Thymus (tissue), 11 donors: ENCODE results near the gene CARNS1. TPM values are rescaled to one million over a fixed set of nuclear protein-coding genes. Genes with fewer than 3 reads are reported as not detected.

Experiments used
- DNase-seq, 9 donors: peaks; one replicate each; pipeline ENCODE4 v3.0.0-alpha.2; 2013; ENCODE audit warnings: low spot score in 9 of 9, low read depth in 6 of 9, missing footprints in 1 of 9
- H3K27ac ChIP-seq, 2 donors: one replicate each; pipeline ENCODE4 v1.5.1; 2013; ENCODE audit warnings: control low read depth in 1 of 2, low read depth in 1 of 2, low read length in 1 of 2, mild to moderate bottlenecking in 1 of 2, moderate library complexity in 1 of 2
- H3K27me3 ChIP-seq, 2 donors: one replicate each; pipeline ENCODE4 v1.5.1; 2013; ENCODE audit warnings: low read length in 1 of 2; ENCODE audit not compliant: control insufficient read depth in 2 of 2, insufficient read depth in 1 of 2
- H3K36me3 ChIP-seq, 2 donors: one replicate each; pipeline ENCODE4 v1.5.1; 2013; ENCODE audit warnings: low read length in 1 of 2, mild to moderate bottlenecking in 1 of 2, moderate library complexity in 1 of 2; ENCODE audit not compliant: control insufficient read depth in 2 of 2, insufficient read depth in 2 of 2
- H3K4me1 ChIP-seq, 2 donors: one replicate each; pipeline ENCODE4 v1.5.1; 2013; ENCODE audit warnings: low read length in 2 of 2; ENCODE audit not compliant: control insufficient read depth in 2 of 2, insufficient read depth in 2 of 2
- H3K4me3 ChIP-seq, 2 donors: one replicate each; pipeline ENCODE4 v1.5.1; 2013; ENCODE audit warnings: low read length in 2 of 2, control low read depth in 1 of 2, mild to moderate bottlenecking in 1 of 2
- H3K9me3 ChIP-seq, 2 donors: one replicate each; pipeline ENCODE4 v1.5.1; 2013; ENCODE audit warnings: low read length in 1 of 2, mild to moderate bottlenecking in 1 of 2; ENCODE audit not compliant: control insufficient read depth in 2 of 2, insufficient read depth in 1 of 2
- WGBS: extraction: QIAGEN DNeasy Blood & Tissue Kit; methylation state at CpG from one replicate; pipeline ENCODE4 v1.1.7; 2013; 5-methylcytosine and 5-hydroxymethylcytosine counted together
- polyA plus RNA-seq: library from polyadenylated mRNA; stranded (reverse); fragments of 200-250 nt; gene quantifications from one replicate; pipeline ENCODE4 v1.2.3, GENCODE V29; 2013
- total RNA-seq: library from RNA; stranded (reverse); fragments of 120-200 nt; gene quantifications from one replicate; pipeline ENCODE4 v1.2.4, GENCODE V29; 2013
- donor health status: healthy.

The CARNS1 gene
- total and polyA plus RNA-seq, 2 donors: 0.57 to 1.7 TPM

- peaks cover 14 to 59% of the 10 kb centered on the region in 2 donors for H3K4me1 ChIP-seq
- H3K9me3 ChIP-seq: peaks cover 0 to 7% of the 10 kb centered on the region in 2 donors
- peaks cover 39 to 41% of the 10 kb centered on the region in 2 donors for H3K36me3 ChIP-seq
- WGBS: 65% methylated on average over 12 of the region's 12 CpGs
- peak in 1 of 9 donors; percentile 31 for DNase-seq
- H3K27ac ChIP-seq: peak overlapping the region; percentile 8 to 86
- H3K4me3 ChIP-seq: peak overlapping the region; percentile 91 to 100
- H3K27me3 ChIP-seq: no peaks in the 10 kb centered on the region
These were observed 13.7 kb downstream of the CARNS1 start for GRCh38 chr11:67429038-67429668.

DNA sequence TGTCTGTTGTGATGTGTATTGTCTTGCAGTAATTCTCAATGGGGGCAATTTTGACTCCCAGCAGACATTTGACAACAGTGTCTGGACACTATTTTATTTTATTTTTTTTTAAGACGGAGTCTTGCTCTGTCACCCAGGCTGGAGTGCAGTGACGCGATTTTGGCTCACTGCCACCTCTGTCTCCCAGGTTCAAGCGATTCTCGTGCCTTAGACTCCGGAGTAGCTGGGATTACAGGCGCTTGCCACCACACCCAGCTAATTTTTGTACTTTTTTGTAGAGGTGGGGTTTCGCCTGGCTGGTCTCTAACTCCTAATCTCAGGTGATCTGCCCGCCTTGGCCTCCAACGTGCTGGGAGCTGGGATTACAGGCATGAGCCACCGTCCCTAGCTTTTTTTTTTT lies 14.2 kb downstream of the CARNS1 start:
- Histone ChIP-seq H3K36me3 (peaks cover 45 to 47% of the 10 kb centered on the region in 2 donors), H3K27ac (peak overlapping the region in 1 of 2 donors; percentile 0), H3K4me3 (no peak overlapping the region), H3K9me3 (peaks cover 0 to 7% of the 10 kb centered on the region in 2 donors), H3K4me1 (peaks cover 20 to 59% of the 10 kb centered on the region in 2 donors), H3K27me3 (no peaks in the 10 kb centered on the region)
- 96% methylated on average over 11 of the region's 11 CpGs for WGBS
- no peak for DNase-seq

- H3K4me1 ChIP-seq: peaks cover 34 to 73% of the 10 kb centered on the region in 2 donors
- H3K36me3 ChIP-seq: peaks cover 60 to 66% of the 10 kb centered on the region in 2 donors
- H3K9me3 ChIP-seq: peaks cover 0 to 10% of the 10 kb centered on the region in 2 donors
- no peak for DNase-seq
- H3K4me3 ChIP-seq: no peak overlapping the region
- H3K27ac ChIP-seq: no peak overlapping the region
- H3K27me3 ChIP-seq: no peaks in the 10 kb centered on the region
- 97% methylated on average over 24 of the region's 24 CpGs for WGBS
These were observed 16.1 kb downstream of the CARNS1 start for GRCh38 chr11:67431346-67432249.

- Histone ChIP-seq H3K36me3 (peaks cover 60 to 67% of the 10 kb centered on the region in 2 donors), H3K4me1 (peaks cover 35 to 73% of the 10 kb centered on the region in 2 donors), H3K4me3 (no peak overlapping the region), H3K27ac (peak overlapping the region; percentile 25 to 30), H3K27me3 (no peaks in the 10 kb centered on the region), H3K9me3 (peaks cover 0 to 4% of the 10 kb centered on the region in 2 donors)
- no peak for DNase-seq
- 94% methylated on average over 22 of the region's 22 CpGs for WGBS
These were observed 17.3 kb downstream of the CARNS1 start for GRCh38 chr11:67432655-67433349.

GRCh38 chr11:67433536-67434394 lies 18.3 kb downstream of the CARNS1 start:
- Histone ChIP-seq H3K36me3 (peaks cover 60 to 67% of the 10 kb centered on the region in 2 donors), H3K4me1 (peaks cover 44 to 80% of the 10 kb centered on the region in 2 donors), H3K27ac (peak overlapping the region in 1 of 2 donors; percentile 14), H3K27me3 (no peaks in the 10 kb centered on the region), H3K4me3 (no peak overlapping the region), H3K9me3 (peaks cover 0 to 4% of the 10 kb centered on the region in 2 donors)
- no peak for DNase-seq
- WGBS: 95% methylated on average over 22 of the region's 22 CpGs

GRCh38 chr11:67434395-67434881 lies 19.0 kb downstream of the CARNS1 start:
- Histone ChIP-seq H3K4me1 (peaks cover 46 to 80% of the 10 kb centered on the region in 2 donors), H3K27me3 (no peaks in the 10 kb centered on the region), H3K36me3 (peaks cover 64 to 68% of the 10 kb centered on the region in 2 donors), H3K4me3 (no peak overlapping the region), H3K9me3 (peaks cover 0 to 4% of the 10 kb centered on the region in 2 donors), H3K27ac (peak overlapping the region; percentile 22 to 94)
- DNase-seq: no peak
- 91% methylated on average over 23 of the region's 23 CpGs for WGBS

- H3K4me1 ChIP-seq: peaks cover 47 to 81% of the 10 kb centered on the region in 2 donors
- peak overlapping the region; percentile 20 to 94 for H3K27ac ChIP-seq
- no peak for DNase-seq
These were observed 19.7 kb downstream of the CARNS1 start for GRCh38 chr11:67435031-67435726.

More at GRCh38 chr11:67435031-67435726, 19.7 kb downstream of the CARNS1 start:
- H3K4me3 ChIP-seq: peak overlapping the region; percentile 91 to 96
- H3K36me3 ChIP-seq: peaks cover 59 to 64% of the 10 kb centered on the region in 2 donors
- no peaks in the 10 kb centered on the region for H3K27me3 ChIP-seq
- 85% methylated on average over 26 of the region's 26 CpGs for WGBS
- H3K9me3 ChIP-seq: peaks cover 0 to 6% of the 10 kb centered on the region in 2 donors
